HepG2 (cell line): ENCODE results near the gene RANBP3. TPM values are rescaled to one million over a fixed set of nuclear protein-coding genes. Genes with fewer than 3 reads are reported as not detected.

Experiments
- HOXA5 ChIP-seq: sonication (generic); formaldehyde crosslinking; IDR thresholded peaks from 2 replicates; pipeline ENCODE4 v1.4.0; 2020; ENCODE audit warnings: missing genetic modification reagents
- IKZF4 ChIP-seq: sonication (generic); formaldehyde crosslinking; IDR thresholded peaks from 2 replicates; pipeline ENCODE4 v1.5.1; 2020; ENCODE audit warnings: borderline replicate concordance, mild to moderate bottlenecking, low read depth, missing genetic modification reagents; ENCODE audit errors: not compliant biosample characterization
- KLF15 ChIP-seq: sonication (generic); formaldehyde crosslinking; IDR thresholded peaks from 2 replicates; pipeline ENCODE4 v1.8.1; 2023; ENCODE audit warnings: borderline replicate concordance, mild to moderate bottlenecking, inconsistent platforms, missing genetic modification reagents, mixed read lengths
- KLF9 ChIP-seq: IDR thresholded peaks from 2 replicates; pipeline ENCODE4 v1.6.1; 2016; ENCODE audit warnings: low read depth
- MEIS2 ChIP-seq: sonication (generic); formaldehyde crosslinking; IDR thresholded peaks from 2 replicates; pipeline ENCODE4 v1.9.0; 2021; ENCODE audit warnings: mild to moderate bottlenecking, missing genetic modification reagents
- NCOA5 ChIP-seq: sonication (generic); formaldehyde crosslinking; IDR thresholded peaks from 2 replicates; pipeline ENCODE4 v1.4.0; 2020; ENCODE audit warnings: missing genetic modification reagents
- NFAT5 ChIP-seq: sonication (generic); formaldehyde crosslinking; IDR thresholded peaks from 2 replicates; pipeline ENCODE4 v1.4.0; 2020; ENCODE audit warnings: missing genetic modification reagents
- NR0B2 ChIP-seq: sonication (generic); formaldehyde crosslinking; IDR thresholded peaks from 2 replicates; pipeline ENCODE4 v1.4.0; 2020; ENCODE audit warnings: mild to moderate bottlenecking, missing genetic modification reagents
- ONECUT2 ChIP-seq: sonication (generic); formaldehyde crosslinking; IDR thresholded peaks from 2 replicates; pipeline ENCODE4 v1.4.0; 2020; ENCODE audit warnings: missing genetic modification reagents
- PATZ1 ChIP-seq: sonication (generic); formaldehyde crosslinking; IDR thresholded peaks from 2 replicates; pipeline ENCODE4 v1.4.0; 2020; ENCODE audit warnings: missing genetic modification reagents
- PAX8 ChIP-seq: sonication (generic); formaldehyde crosslinking; IDR thresholded peaks from 2 replicates; pipeline ENCODE4 v1.8.0; 2022; ENCODE audit warnings: mild to moderate bottlenecking, missing genetic modification reagents, borderline replicate concordance
- PBX3 ChIP-seq: sonication (generic); formaldehyde crosslinking; IDR thresholded peaks from 2 replicates; pipeline ENCODE4 v1.8.1; 2023; ENCODE audit warnings: missing genetic modification reagents, inconsistent platforms, borderline replicate concordance
- SMAD1 ChIP-seq: sonication (generic); formaldehyde crosslinking; IDR thresholded peaks from 2 replicates; pipeline ENCODE4 v1.4.0; 2020; ENCODE audit warnings: missing genetic modification reagents, low read depth, mild to moderate bottlenecking, borderline replicate concordance
- ZBTB7B ChIP-seq: sonication (generic); formaldehyde crosslinking; IDR thresholded peaks from 2 replicates; pipeline ENCODE4 v1.4.0; 2020; ENCODE audit warnings: missing genetic modification reagents
- ZC3H13 ChIP-seq: sonication (generic); formaldehyde crosslinking; IDR thresholded peaks from 2 replicates; pipeline ENCODE4 v1.8.1; 2023; ENCODE audit warnings: mild to moderate bottlenecking, missing genetic modification reagents, moderate library complexity
- ZMAT3 ChIP-seq: sonication (generic); formaldehyde crosslinking; conservative IDR thresholded peaks from 2 replicates; pipeline ENCODE4 v1.7.0; 2021; ENCODE audit warnings: missing genetic modification reagents
- ZNF138 ChIP-seq: sonication (generic); formaldehyde crosslinking; IDR thresholded peaks from 2 replicates; pipeline ENCODE4 v1.5.0; 2020; ENCODE audit warnings: mild to moderate bottlenecking, low read depth, missing genetic modification reagents
- ZNF296 ChIP-seq: sonication (generic); formaldehyde crosslinking; conservative IDR thresholded peaks from 2 replicates; pipeline ENCODE4 v1.5.0; 2020; ENCODE audit warnings: mild to moderate bottlenecking, missing genetic modification reagents
- polyA plus RNA-seq, 8 experiments: library from polyadenylated mRNA; depleted of rRNA in 3 of 8; stranded (reverse) in 7 of 8; unstranded in 1 of 8; fragments of >200 nt; fragmentation: Illumina TruSeq in 4 of 8; extraction: Trizol in 4 of 8; gene quantifications; 2 replicates each; pipeline versions ENCODE4 v1.2.1 to v1.2.3, GENCODE V29; 2011 to 2016; ENCODE audit warnings: low read depth in 4 of 8, missing spikeins in 1 of 8, mixed read lengths in 1 of 8; ENCODE audit not compliant: insufficient read depth in 1 of 8
- total RNA-seq, 5 experiments: library from RNA; depleted of rRNA; stranded (reverse); fragments of >200 nt; fragmentation: Illumina TruSeq; extraction: Trizol; gene quantifications; 2 replicates each; pipeline ENCODE4 v1.2.3, GENCODE V29; 2016; ENCODE audit warnings: low read depth in 1 of 5

Gene RANBP3
- total and polyA plus RNA-seq, 2 of the 13 experiments (the other 11 are each of a cell fraction or from before 2014, with no cell fraction given) = 39.5 to 149 TPM

- TF ChIP-seq PATZ1 (CRISPR knock-in tag) (no peak), PAX8 (CRISPR knock-in tag) (no peak), ZC3H13 (CRISPR knock-in tag) (no peak), IKZF4 (peak; percentile 59), MEIS2 (0 out of 2 replicates have a peak, but pooled peaks have one; percentile 21), ZNF138 (CRISPR knock-in tag) (peak; percentile 66; the same call in 1 of the 2 replicates), ZNF296 (no peak), ZMAT3 (peak; percentile 58), KLF15 (0 out of 2 replicates have a peak, but pooled peaks have one; percentile 24), PBX3 (no peak), HOXA5 (CRISPR knock-in tag) (0 out of 2 replicates have a peak, but pooled peaks have one; percentile 45), SMAD1 (CRISPR knock-in tag) (0 out of 2 replicates have a peak, but pooled peaks have one; percentile 48), NFAT5 (CRISPR knock-in tag) (no peak; the same call in 1 of the 2 replicates), ONECUT2 (CRISPR knock-in tag) (no peak), ZBTB7B (CRISPR knock-in tag) (no peak), KLF9 (CRISPR knock-in tag) (peak; percentile 71; the same call in 1 of the 2 replicates), NCOA5 (CRISPR knock-in tag) (no peak), NR0B2 (CRISPR knock-in tag) (peak; percentile 70; the same call in 1 of the 2 replicates)
Measured at GRCh38 chr19:5904352-5905113, 73.4 kb downstream of the RANBP3 start, which contains the start of gene VMAC (continued).
